Activated naive CD4-positive, alpha-beta T cell treated with anti-CD3 and anti-CD28 coated beads, Interleukin-2, amount 50 U/mL, for 72 hours (primary cell): ENCODE data around the gene KLRD1. TPM values are rescaled to one million over a fixed set of nuclear protein-coding genes. Genes with fewer than 3 reads are reported as not detected.
"Not testable (repeated sequence)": the region's sequence is repeated elsewhere in the genome, so short reads cannot be mapped to it uniquely, and the experiment has no call there.

Source experiments
- ATAC-seq, 2 donors: fragments of 150-1000 bp; cut with Tn5 transposase; 2 replicates each; pipeline ENCODE4 v1.10.0; 2021; ENCODE audit warnings: mild to moderate bottlenecking in 2 of 2, moderate library complexity in 2 of 2
- DNase-seq, 2 donors: peaks; one replicate each; pipeline ENCODE4 v3.0.0; 2021 to 2022; ENCODE audit warnings: low spot score in 2 of 2
- H3K27ac Mint-ChIP-seq, 2 donors: one replicate each; pipeline ENCODE4 v1.8.0; 2022; ENCODE audit warnings: mild to moderate bottlenecking in 2 of 2, mixed read lengths in 2 of 2
- H3K36me3 Mint-ChIP-seq, 2 donors: one replicate each; pipeline ENCODE4 v1.8.0; 2022; ENCODE audit warnings: mixed read lengths in 2 of 2
- H3K9me3 Mint-ChIP-seq, 2 donors: one replicate each; pipeline ENCODE4 v1.8.0; 2022; ENCODE audit warnings: mixed read lengths in 2 of 2
- total RNA-seq, 2 donors: library from RNA; stranded (reverse); gene quantifications; one replicate each; pipeline ENCODE4 v1.2.3, GENCODE V29; 2022

KLRD1 gene
- total RNA-seq, 2 donors from 2014 or later: 0.27 to 0.89 TPM

DNA sequence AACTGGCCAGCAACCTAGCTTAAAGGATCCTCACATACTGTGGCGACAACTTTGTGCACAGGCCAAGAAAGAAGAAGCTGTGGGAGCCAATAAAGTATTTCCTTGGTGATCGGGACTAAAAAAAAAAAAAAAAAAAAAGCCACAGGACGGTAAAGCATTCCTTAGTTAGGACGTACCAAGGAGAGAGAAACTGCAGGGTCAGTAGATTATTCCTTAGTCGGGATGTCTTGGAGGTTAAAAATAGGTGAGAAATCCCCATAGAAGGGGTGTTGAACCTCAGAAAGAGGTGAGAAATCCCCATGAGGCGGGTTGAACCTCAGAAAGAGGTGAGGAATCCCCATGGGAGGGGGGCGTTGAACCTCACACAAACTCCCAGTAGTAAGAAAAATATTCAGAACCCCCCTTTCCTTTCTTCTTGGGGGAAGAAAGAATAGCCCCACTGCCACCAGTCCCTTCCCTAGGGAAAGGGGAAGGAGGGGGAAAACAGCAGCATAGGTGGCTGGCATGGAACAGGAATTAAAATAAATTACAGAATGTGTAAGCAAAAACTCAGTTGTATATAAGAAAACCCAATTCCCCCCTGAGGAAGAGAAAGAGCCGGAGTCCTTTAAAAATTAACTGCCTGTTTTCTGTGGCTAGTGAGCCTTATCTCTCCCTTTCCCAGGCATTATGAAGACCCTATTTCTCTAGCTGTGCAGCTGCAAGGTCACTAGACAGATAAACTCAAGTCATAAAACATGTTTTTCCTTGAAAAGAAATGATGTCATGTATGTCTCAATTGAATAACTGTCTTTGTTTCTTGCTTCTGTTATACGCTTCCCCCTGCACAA is 55.4 kb downstream of the KLRD1 start:
- no peak for ATAC-seq
- DNase-seq: no peak
- H3K9me3 Mint-ChIP-seq: peaks cover 0 to 2% of the 10 kb centered on the region in 2 donors
- no peak overlapping the region for H3K27ac Mint-ChIP-seq
- peaks cover 0 to 4% of the 10 kb centered on the region in 2 donors for H3K36me3 Mint-ChIP-seq

DNA sequence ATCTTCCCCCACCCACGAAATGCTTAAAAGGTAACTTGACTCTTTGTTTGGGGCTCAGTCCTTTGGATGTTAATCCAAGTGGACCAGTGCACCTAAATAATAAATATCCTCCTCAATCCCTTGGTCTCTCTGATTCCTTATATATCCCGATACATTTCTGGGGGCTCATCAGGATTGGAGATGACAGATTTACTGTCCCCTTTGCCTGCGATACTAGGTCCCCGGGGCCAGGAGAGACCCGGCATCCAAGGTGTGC is 55.9 kb downstream of the KLRD1 start:
- no peak for ATAC-seq
- H3K9me3 Mint-ChIP-seq: peaks cover 0 to 5% of the 10 kb centered on the region in 2 donors
- peaks cover 0 to 9% of the 10 kb centered on the region in 2 donors for H3K36me3 Mint-ChIP-seq
- no peak overlapping the region for H3K27ac Mint-ChIP-seq
- DNase-seq: no peak

DNA sequence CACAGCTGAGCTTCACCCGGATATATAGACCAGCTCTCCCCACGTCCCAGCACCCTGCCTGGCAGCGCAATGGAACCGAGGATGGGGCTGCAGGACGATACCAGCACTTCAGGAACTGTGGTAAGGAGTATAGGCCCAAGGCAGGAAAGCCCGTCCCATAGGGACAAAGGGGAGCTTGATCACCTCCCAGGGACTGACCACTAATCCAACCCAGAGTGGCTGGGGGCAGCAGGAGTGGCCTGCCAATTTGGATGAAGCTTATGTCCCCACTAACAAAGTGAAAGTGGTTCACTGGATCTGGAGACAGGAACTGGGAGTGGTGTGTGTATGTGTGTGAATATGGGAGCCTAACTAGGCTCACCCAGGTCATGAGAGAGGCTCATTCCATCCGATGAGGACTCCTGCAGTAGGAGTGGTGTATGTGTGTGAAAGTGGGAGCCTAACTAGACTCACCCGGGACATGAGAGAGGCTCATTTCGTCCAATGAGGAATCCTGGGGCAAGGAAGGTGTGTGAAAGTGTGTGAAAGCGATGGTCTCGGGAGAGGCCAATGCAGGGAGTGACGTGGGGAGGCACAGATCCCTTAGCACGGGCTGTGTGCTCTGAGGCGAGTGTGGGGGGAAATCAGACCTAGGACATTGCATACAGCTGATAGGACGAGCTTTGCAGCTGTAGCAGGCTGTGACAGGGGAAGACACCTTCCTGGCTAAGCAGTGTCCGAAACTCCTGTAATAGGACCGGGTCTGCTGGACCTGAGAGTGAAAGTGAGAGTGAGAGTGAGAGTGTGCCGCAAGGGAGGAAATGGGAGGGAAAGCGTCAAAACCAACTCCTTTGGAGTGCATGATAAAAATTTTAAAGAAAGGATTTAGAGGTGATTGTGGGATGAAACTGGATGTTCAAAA is 56.5 kb downstream of the KLRD1 start:
- no peak overlapping the region for H3K27ac Mint-ChIP-seq
- H3K36me3 Mint-ChIP-seq: peaks cover 0 to 9% of the 10 kb centered on the region in 2 donors
- peak; percentile 73 to 96 for ATAC-seq
- peak; percentile 12 to 58 for DNase-seq
- peaks cover 0 to 5% of the 10 kb centered on the region in 2 donors for H3K9me3 Mint-ChIP-seq

DNA sequence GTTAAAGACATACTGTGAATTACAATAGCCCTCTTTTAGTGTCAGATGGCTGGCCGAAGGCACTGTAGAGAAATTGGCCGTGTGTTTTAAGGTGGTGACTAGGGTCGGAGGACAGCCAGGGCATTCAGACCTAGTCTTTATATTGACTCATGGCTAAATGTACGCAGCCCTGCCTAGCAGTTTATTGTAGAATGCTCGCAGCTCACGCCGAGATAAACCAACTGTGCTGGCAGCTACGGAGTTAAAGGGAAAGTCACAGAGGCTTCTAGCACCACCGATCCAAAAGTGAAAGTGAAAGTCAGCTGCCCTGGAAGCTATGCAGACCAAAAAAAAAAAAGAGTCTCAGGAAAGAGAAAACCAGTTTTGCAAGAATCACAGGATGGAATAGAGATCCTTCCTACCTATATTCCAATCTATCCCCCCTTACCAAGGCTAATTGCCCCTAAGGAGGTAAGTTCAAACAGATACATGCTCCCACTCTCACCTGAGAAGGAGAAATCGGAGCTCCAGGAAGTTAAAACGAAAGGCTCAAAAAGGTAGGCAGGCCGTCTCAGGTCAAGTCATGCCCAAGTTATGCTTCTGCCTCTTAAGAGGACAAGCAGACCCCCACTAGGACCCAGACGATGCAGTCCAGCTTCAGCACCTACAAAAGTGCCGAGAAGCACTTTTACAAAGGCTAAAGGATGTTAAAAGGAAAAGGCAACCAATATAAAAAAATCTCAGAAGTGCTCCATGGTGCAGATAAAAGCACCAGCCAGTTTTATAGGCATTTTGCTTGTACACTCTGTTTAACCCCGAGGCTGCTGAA is 57.3 kb downstream of the KLRD1 start:
- Mint-ChIP-seq H3K36me3 (peaks cover 0 to 9% of the 10 kb centered on the region in 2 donors), H3K9me3 (peaks cover 0 to 5% of the 10 kb centered on the region in 2 donors), H3K27ac (no peak overlapping the region)
- ATAC-seq (peak; percentile 55 to 77), DNase-seq (peak in 1 of 2 donors; percentile 42)

DNA sequence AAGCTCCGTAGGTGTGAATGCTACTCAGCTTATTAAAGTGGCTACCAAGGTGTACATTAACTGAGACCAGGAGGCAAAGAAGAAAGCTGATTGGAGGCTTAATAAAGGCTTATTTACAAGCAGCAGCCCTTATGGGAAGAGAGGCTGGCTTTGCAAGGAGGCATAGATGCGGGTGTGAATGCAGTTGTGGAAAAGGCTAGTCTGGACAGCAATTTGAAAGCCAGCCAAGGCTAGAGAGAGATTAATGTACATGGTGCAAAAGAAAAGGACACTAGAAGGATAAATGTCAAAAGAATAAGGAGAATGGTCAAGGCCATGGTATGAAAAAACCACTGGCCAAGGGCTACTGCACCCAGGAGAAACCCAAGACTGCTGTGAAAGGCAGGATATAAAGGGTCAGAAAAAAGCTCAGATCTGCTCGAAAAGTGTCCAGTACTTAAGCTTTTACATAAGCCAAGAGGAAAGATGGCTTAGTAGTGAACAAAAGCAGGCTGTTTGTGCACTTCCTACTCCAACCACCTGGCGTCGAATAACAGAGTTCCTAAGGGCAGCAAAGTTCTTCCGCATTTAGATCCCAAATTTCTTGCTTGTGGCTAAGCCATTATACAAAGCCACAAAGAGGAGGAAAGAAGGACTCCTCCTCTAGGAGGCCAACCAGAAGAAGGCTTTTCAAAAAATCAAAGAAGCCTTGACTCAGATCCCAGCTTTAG is 58.2 kb downstream of the KLRD1 start:
- Mint-ChIP-seq H3K36me3 (peaks cover 0 to 9% of the 10 kb centered on the region in 2 donors), H3K27ac (no peak overlapping the region), H3K9me3 (peaks cover 0 to 5% of the 10 kb centered on the region in 2 donors)
- DNase-seq (no peak), ATAC-seq (no peak)

DNA sequence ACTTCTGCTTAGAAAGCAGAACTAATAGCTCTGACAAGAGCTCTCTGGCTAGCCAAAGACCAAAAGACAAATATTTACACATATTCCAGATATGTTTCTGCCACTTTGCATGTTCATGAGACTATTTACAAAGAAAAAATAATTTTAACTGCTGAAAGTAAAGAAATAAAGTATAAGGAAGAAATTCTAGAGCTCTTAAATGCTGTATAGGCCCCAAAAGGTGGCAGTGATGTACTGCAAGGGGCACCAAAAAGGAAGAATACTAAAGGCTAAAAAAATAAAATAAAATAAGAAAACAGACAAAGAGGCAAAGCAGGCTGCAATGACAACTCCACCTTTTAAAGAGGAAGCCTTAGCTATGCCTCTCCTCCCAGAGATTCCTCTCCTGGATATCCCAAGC is 59.2 kb downstream of the KLRD1 start:
- H3K9me3 Mint-ChIP-seq: peaks cover 0 to 5% of the 10 kb centered on the region in 2 donors
- no peak for DNase-seq
- ATAC-seq: no peak
- H3K27ac Mint-ChIP-seq: no peak overlapping the region
- H3K36me3 Mint-ChIP-seq: peaks cover 0 to 9% of the 10 kb centered on the region in 2 donors

DNA sequence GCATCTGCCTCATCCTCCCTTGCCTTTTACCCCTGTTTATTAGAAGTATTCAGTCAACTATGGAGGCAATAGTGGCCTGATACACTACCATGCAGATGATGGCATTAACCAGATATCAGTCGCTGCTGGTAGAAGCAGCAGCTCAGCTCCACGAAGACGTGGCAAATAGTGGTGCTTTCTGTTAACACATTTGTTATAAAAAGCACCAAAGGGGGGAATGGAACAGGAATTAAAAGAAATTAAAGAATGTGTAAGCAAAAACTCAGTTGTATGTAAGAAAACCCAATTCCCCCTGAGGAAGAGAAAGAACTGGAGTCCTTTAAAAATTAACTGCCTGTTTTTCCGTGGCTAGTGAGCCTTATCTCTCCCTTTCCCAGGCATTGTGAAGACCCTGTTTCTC is 60.0 kb downstream of the KLRD1 start:
- H3K36me3 Mint-ChIP-seq, H3K9me3 Mint-ChIP-seq, DNase-seq, ATAC-seq, H3K27ac Mint-ChIP-seq: not testable (repeated sequence)

DNA sequence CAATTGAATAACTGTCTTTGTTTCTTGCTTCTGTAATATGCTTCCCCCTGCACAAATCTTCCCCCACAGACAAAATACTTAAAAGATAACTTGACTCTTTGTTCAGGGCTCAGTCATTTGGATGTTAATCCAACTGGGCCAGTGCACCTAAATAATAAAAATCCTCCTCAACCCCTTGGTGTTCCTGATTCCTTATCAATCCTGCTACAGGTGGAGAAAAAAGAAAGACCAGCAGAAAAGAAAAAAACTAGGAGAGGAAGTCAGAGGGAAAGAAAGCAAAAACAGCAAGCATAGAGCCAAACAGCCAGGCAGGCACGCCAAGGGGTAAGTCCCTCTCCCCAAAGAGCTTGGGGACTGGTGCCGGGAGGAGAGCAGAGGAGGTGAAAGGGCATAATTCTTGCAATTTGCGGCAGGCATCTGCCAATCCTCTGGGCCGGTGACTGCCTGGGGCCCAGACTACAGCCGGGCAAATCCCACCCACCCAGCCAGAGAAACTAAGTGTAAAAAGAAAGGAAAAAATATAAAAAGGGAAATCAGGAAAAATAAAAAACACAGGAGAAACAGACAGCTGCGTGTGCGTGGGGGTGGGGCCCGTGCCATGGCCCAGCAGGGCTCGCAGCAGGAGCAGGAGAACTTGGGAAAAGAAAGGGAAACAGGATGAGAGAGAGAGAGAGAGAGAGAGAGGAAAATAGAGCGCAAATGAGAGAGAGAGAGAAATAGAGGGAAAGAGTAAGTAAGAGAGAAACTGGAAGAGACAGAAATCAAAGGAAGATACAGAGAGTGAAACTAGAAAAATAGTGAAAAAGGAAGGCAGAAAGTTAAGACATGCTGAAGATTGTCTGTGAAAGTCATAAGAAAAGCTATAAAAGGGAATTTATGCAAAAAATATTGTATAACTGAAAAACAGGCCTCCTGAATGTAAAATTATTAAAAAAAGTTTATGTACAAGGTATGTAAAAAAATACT is 60.8 kb downstream of the KLRD1 start:
- peaks cover 0 to 9% of the 10 kb centered on the region in 2 donors for H3K36me3 Mint-ChIP-seq
- DNase-seq: no peak
- peak overlapping the region in 1 of 2 donors; percentile 6 for H3K27ac Mint-ChIP-seq
- no peak for ATAC-seq
- peaks cover 0 to 5% of the 10 kb centered on the region in 2 donors for H3K9me3 Mint-ChIP-seq

DNA sequence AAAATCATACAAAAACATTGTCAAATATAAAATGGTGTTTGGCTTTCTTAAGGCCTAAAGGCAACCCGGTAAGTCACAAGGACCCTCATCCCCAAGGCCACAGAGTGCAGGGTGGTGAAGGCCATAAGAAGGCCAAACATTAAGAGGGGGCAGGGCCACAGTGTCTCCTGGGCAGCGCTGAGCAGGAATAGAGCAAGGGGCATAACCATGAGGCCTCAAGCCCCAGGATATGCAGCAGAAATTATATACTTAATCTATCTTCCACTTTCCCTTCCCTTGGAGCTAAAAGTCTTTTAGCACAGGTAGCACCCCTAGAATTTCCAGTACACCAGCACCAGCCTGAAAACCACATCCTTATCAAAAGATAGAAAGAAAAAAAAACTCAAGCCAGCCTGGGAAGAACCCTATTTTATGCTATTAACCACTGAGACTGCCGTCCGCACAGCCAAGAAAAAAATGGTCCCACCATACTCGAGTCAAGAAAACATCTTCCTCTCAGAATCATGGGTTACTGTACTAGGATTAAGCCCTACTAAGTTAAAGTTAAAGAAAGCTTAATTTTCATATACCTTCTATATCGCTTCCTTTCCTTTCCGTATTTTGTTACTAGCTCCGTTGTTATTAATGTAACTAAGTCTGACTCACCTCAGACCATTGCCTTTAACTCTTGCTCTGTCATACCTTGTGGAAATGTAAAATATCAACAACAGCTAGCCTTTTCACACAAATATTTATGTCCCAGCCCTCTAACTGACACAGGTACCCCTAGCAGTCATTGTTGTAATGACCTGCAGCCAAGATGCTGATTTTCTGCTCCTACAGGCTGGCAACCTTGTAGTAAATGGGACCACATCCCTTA is 62.1 kb downstream of the KLRD1 start:
- Mint-ChIP-seq H3K36me3 (peaks cover 0 to 9% of the 10 kb centered on the region in 2 donors), H3K27ac (no peak overlapping the region), H3K9me3 (peaks cover 0 to 5% of the 10 kb centered on the region in 2 donors)
- DNase-seq (no peak), ATAC-seq (no peak)

DNA sequence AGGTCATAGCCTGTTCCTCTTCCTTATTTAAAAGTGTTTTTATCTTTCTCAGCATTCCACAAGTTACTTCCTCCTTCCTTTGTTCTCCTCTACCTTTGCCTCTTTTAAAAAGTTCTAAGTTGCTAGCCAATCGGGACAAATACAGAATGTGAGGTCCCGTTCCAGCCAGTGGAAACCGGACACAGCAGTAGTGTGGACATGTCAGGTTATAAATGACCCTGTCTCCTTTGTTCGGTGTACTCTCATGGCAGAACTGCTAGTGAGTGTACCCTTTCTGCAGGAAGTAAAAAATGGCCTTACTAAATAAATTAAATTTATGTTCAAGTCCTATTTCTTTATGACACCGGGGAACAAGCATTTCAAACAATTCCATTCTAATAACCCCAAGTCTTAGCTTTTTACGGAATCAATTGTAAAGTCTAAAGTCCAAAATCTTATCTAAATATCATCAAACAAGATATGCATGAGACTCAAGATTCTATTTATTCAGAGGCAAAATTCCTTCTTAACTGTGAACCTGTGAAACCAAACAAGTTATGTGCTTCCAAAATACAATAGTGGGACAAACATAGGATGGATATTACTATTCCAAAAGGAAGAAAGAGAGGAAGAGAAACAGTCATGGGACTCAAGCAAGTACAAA is 64.3 kb downstream of the KLRD1 start:
- H3K36me3 Mint-ChIP-seq: not testable (repeated sequence)

DNA sequence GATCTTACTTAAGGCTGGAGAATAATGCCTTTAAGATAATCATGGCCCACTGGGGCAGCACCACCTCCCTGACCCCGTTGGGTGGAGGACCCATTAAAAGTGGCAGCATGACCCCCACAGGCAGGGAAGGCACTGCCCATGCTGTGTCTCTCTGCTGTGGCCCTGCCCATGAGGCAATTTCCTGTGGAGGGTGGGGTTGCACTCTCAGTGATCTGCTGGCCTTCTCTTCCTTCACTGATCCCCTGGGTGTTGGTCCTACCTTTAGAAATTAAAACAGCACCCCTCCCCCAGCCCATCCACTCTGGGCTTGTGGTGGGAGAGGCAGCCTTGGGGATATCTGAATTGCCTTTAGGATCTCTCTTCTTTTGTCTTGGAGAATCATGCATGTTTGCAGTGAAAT is 64.9 kb downstream of the KLRD1 start:
- peaks cover 0 to 5% of the 10 kb centered on the region in 2 donors for H3K9me3 Mint-ChIP-seq
- peaks cover 0 to 9% of the 10 kb centered on the region in 2 donors for H3K36me3 Mint-ChIP-seq
- ATAC-seq: no peak
- no peak for DNase-seq
- H3K27ac Mint-ChIP-seq: no peak overlapping the region

More for the DNA sequence above, 64.3 kb downstream of the KLRD1 start:
- H3K27ac Mint-ChIP-seq, ATAC-seq, DNase-seq, H3K9me3 Mint-ChIP-seq: not testable (repeated sequence)

DNA sequence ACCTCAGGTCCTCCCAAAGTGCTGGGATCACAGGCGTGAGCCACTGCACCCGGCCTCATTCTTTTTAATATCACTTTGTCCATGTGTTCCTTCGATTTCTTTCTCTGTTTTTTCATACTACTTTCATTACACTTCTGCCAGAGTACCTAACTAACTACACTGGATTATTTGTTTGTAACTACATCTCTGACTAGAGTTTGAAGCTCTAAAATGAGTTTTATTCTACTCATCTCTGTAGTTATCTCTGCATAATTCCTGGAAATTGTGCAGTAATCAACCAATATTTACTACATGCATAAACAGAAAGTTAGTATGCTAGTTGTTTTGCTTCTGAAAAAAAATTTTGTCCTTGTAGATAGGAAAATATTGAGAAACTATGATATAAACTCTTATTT is 67.0 kb downstream of the KLRD1 start:
- Mint-ChIP-seq H3K36me3 (no peaks in the 10 kb centered on the region), H3K9me3 (no peaks in the 10 kb centered on the region), H3K27ac (no peak overlapping the region)
- ATAC-seq (no peak), DNase-seq (no peak)

DNA sequence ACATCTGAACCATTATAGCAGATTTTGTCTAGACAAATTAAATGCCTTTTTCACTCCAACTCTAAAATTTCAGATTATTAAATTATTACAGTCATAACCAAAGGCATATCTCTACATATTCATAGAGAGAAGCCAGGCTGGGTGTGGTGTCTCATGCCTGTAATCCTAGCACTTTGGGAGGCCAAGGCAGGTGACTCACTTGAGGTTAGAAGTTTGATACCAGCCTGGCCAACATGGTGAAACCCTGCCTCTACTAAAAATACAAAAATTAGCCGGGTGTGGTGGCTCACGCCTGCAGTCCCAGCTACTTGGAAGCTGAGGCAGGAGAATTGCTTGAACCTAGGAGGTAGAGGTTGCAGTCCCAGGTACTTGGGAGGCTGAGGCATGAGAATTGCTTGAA is 71.1 kb downstream of the KLRD1 start:
- not testable (repeated sequence) for H3K36me3 Mint-ChIP-seq, H3K9me3 Mint-ChIP-seq, DNase-seq, H3K27ac Mint-ChIP-seq, ATAC-seq
